ENCODE data around the gene PTMS. TPM values are rescaled to one million over a fixed set of nuclear protein-coding genes. Genes with fewer than 3 reads are reported as not detected.

Gene PTMS
- total and polyA plus RNA-seq, 2 of the 13 experiments (the other 11 are each of a cell fraction or from before 2014, with no cell fraction given) = 40.5 to 82.4 TPM

- peak; percentile 24 for TF ChIP-seq ZNF580 (CRISPR knock-in tag; IDR thresholded peaks at IDR 0.05; ENCODE audit: borderline replicate concordance, low read depth)
- TF ChIP-seq ZNF335 (CRISPR knock-in tag; IDR thresholded peaks at IDR 0.05) = peak; percentile 74; the same call in 1 of the 2 replicates
- TF ChIP-seq ZNF572 (CRISPR knock-in tag; IDR thresholded peaks at IDR 0.05) = peak; percentile 71; the same call in 1 of the 2 replicates
- TF ChIP-seq LCORL (IDR thresholded peaks at IDR 0.05) = no peak
- TF ChIP-seq LCORL (CRISPR knock-in tag; IDR thresholded peaks at IDR 0.05) = peak; percentile 64; the same call in 1 of the 2 replicates
- peak; percentile 66 for TF ChIP-seq KMT2B (CRISPR knock-in tag; IDR thresholded peaks at IDR 0.05)
- no peak; the same call in 1 of the 2 replicates for TF ChIP-seq SSRP1 (CRISPR knock-in tag; IDR thresholded peaks at IDR 0.05)
- peak; percentile 92; the same call in 1 of the 2 replicates for TF ChIP-seq ZNF615 (CRISPR knock-in tag; IDR thresholded peaks at IDR 0.05; ENCODE audit: borderline replicate concordance)
- 0 out of 2 replicates have a peak, but pooled peaks have one; percentile 11 for TF ChIP-seq HDAC2 (CRISPR knock-in tag; IDR thresholded peaks at IDR 0.05)
- peak; percentile 68; the same call in 1 of the 2 replicates for TF ChIP-seq ZNF788 (CRISPR knock-in tag; IDR thresholded peaks at IDR 0.05; ENCODE audit: borderline replicate concordance)
- peak; percentile 65; the same call in 1 of the 2 replicates for TF ChIP-seq NR0B2 (CRISPR knock-in tag; IDR thresholded peaks at IDR 0.05)
- TF ChIP-seq POLR2G (IDR thresholded peaks at IDR 0.05; ENCODE audit: low read depth, low read length) = peak; percentile 97
- TF ChIP-seq ZNF747 (CRISPR knock-in tag; IDR thresholded peaks at IDR 0.05; ENCODE audit: borderline replicate concordance) = peak; percentile 79; the same call in 1 of the 2 replicates
- TF ChIP-seq E2F5 (CRISPR knock-in tag; conservative IDR thresholded peaks at IDR 0.05) = no peak; the same call in 1 of the 2 replicates
- peak; percentile 98 for TF ChIP-seq ZFX (CRISPR knock-in tag; IDR thresholded peaks at IDR 0.05; ENCODE audit: low read depth)
- TF ChIP-seq POGK (CRISPR knock-in tag; conservative IDR thresholded peaks at IDR 0.05) = peak; percentile 50; the same call in 1 of the 2 replicates
- peak; percentile 68 for TF ChIP-seq PRDM10 (CRISPR knock-in tag; IDR thresholded peaks at IDR 0.05; ENCODE audit: low read depth)
- TF ChIP-seq ZNF598 (CRISPR knock-in tag; IDR thresholded peaks at IDR 0.05; ENCODE audit: borderline replicate concordance) = peak; percentile 21; the same call in 1 of the 2 replicates
- peak; percentile 98 for TF ChIP-seq GABPB1 (CRISPR knock-in tag; IDR thresholded peaks at IDR 0.05)
- TF ChIP-seq BRCA1 (CRISPR knock-in tag; IDR thresholded peaks at IDR 0.05) = peak; percentile 50; the same call in 1 of the 2 replicates
- TF ChIP-seq ZNF17 (CRISPR knock-in tag; IDR thresholded peaks at IDR 0.05) = 0 out of 2 replicates have a peak, but pooled peaks have one; percentile 81
Observed at GRCh38 chr12:6752921-6753771, 13.0 kb upstream of the PTMS start, which contains the start of gene MLF2 (continued).

All from HepG2 (cell line).